Sciatic nerve (tissue), 2 donors: ENCODE measurements around the gene CSMD2. TPM values are rescaled to one million over a fixed set of nuclear protein-coding genes. Genes with fewer than 3 reads are reported as not detected.
"Not testable (repeated sequence)": the region's sequence is repeated elsewhere in the genome, so short reads cannot be mapped to it uniquely, and the experiment has no call there.

Experiments used
- ATAC-seq: fragments of 200-7000 bp; cut with Tn5 transposase; one replicate; pipeline ENCODE4 v1.9.1; 2020; ENCODE audit warnings: mild to moderate bottlenecking, moderate library complexity
- DNase-seq: peaks from one replicate; pipeline ENCODE4 v3.0.0-alpha.2; 2020; ENCODE audit warnings: low spot score
- intact Hi-C: fragments of 100-400 bp; cut with DNase I; formaldehyde crosslinking; loops from one replicate; pipeline ENCODE4 v1.14.2; 2022
- total RNA-seq: library from RNA; stranded (reverse); fragmentation: NEBNext Ultra II Directional; extraction: Animal tissue kit (Norgen Biotek cat#: 25700); gene quantifications from one replicate; pipeline ENCODE4 v1.2.1, GENCODE V29; 2021
- donor health status: DM: no; HTN: no; CAD: no.
- donor health status: DM: no; HTN: no; CAD: no.

The CSMD2 gene
- total RNA-seq, 1 donor from 2014 or later, result 1.5 TPM

DNA sequence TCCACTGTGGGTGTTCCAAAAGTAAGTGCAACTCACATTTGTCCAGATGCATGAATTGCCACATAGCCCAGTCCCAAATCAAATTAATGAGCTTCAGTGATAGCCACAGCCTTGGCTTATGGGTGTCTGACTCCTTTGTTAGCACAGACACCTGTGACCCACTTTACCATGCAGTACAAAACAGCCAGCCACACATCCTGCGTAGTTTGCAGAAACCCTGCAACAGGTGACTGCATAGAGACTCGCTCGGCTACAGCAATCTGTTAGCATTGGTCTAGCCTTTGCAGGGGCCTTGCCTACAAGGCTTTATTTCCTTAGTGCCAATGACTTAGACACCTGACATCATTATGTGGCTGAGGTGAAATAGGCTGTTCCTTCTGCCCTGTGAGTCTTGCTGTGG, 135.5 kb downstream of the CSMD2 start:
- no peak for DNase-seq
- ATAC-seq, result no peak
- intact Hi-C loops, result no loop called here

DNA sequence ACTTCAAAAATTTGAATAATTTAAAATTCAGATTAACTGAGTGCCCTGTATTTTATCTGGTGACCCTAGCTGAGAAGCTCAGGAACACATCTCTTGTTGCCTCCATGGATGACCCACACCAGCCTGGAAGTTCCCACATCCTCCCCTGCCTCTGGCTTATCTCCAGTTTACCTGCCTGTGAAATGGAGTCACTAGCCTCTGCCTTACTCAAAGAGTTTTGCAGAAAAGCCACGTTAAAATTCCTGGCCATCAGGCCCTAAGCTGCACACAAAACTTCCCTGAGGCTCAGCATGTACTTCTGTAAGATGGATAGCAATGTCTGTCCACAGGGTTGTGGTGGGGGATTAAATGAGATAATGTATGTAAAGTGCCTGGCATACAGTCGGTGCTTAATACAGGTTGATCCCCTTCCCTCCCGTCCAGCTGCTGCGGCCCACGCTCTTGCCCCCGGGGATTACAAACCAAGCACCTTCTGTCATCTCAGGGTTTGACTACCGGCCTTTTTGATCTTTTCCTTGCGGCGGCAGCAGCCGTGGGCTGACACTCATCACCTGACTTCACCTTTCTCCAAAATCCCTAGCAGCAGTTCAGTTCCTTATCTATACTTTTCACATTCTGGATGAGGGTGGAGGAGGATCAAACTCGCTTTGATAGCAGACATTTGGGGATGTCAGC, 136.5 kb downstream of the CSMD2 start:
- ATAC-seq, result no peak
- intact Hi-C loops, result no loop called here

DNA sequence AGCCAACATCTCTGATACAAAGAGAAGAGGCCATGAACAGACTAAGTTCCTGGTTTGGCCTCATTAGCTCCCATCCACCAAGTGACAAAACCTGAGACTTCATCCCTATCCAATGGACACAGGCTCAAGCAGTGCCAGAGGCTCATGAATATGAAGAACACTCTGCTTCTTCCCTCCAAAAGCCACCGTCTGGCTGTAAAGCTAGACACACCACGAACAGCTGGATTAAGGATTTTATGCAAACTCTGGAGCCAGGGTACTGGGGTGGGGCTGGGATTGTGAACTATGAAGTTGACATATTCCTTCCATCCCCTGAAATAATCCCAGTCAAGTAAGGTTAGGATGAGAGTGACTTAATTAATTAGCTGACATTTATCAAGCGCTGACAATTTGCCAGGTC, 139.4 kb downstream of the CSMD2 start:
- DNase-seq (no peak), ATAC-seq (no peak)
- intact Hi-C loops, result no loop called here

More for the DNA sequence above, 136.5 kb downstream of the CSMD2 start:
- DNase-seq, result no peak

DNA sequence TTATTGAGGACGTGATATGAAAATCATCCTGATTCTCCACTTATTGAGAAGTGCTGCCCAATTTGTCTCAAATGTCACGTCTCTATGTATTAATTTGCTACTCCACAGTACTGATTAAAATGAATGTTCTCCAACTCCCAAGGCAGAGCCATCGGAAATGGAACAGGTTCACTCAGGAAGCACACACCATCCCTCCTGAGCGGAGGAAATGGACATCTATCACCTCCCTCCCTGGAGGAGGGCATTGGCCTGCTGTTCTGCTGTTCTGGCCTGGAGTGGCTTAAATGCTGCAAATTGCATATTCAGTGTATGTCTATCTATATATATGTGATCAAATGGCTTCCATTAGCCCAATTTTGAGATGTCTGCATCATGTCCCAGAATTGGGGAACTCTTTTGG, 140.5 kb downstream of the CSMD2 start:
- DNase-seq, result no peak
- ATAC-seq, result no peak
- intact Hi-C loops, result no loop called here

DNA sequence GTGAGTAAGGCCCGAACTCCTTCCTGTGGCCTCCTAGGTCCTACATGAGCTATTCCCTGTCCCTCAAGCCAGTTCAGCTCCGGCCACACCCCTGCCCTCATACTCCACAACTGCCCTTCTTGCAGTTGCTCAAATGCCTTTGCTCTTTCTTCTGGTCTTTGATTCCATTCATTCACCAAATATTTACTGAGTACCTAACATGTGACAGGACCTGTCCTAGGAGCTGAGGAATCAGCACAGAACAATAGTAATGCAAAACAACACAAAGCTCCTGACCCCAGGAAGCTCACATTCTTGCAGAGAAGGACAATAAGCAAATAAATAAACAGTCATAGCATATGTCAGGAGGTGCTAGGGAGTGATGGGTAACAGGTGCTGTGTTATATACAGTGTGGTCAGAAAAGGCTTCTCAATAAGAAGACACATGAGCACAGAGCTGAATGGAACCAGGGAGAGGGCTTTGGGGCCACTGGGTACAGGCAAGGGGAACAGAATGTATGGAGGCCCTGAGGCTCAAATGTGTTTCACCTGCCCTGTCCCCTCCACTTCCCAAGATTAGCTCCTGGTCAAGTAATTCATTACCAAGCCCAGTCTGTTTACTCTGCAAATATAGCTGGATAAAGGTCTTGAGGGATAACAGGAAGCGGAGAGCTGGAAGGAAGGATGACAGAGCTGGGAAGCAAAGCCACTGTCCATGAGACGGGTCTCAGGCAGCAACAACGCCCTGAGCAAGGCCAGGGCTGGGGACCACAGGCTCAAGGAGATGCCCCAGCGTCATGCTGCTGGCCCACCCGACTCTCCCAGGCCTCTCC, 145.1 kb downstream of the CSMD2 start:
- intact Hi-C loops, result no loop called here
- DNase-seq (no peak), ATAC-seq (no peak)

DNA sequence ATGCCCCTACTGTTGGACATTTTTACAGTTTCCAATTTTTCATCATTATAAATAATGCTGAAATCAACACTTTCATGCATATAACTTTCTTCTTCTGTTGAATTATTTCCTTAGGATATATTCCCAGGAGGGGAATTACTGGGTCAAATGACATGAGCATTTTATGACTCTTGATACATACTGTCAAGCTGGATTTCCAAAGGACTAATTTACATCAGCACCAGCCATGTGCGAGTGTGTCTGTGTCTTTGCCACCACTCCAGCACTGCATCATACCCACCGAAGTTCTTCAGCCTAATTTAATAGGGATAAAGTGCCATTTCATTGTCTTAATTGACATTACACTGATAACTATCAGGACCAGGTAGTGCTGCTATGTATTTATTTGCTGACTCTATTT, 146.7 kb downstream of the CSMD2 start:
- no peak for DNase-seq
- intact Hi-C loops, result no loop called here
- ATAC-seq, result no peak

DNA sequence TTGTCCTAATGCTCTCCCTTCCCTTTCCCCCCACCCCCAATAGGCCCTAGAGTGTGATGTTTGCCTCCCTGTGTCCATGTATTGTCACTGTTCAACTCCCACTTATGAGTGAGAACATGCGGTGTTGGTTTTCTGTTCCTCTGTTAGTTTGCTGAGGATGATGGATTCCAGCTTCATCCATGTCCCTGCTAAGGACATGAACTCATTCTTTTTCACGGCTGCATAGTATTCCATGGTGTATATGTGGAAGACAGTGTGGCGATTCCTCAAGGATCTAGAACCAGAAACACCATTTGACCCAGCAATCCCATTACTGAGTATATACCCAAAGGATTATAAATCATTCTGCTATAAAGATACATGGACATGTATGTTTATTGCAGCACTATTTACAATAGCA, 148.7 kb downstream of the CSMD2 start:
- intact Hi-C loops, ATAC-seq, DNase-seq: not testable (repeated sequence)

DNA sequence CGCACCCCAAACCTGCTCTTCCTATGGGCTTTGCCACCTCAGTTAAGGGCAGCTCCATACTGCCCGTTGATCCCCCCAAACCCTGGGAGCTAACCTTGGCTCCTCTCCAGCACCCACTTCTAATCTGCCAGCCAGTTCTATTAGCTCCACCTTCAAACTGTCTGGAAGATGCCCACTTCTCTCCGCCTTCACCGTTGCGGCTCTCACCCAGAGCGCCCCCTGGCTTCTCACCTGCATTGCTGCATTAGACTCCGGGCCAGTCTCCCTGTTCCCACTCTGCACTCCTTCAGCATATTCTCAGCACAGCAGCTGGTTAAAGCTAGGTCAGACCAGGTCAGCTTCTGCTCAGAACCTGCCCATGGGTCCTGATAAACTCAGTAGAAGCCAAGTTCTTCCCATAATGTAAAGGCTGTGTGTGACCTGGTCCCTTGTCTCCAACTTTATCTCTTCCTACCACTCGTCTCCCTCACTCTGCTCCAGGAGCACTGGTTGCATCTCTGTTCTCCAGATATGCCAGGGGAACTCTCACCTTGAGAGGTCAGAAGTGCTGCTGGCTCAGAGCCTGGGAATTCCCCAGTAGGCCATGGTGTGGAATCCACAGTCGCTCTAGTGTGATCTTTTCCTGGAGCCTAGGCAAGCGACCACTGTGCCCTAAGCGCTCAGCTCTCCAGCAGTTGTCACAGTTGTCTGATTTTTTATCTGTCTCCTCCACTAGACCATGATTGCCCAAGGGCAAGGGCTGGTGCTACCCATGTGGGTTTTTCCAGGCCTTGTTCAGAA, 150.9 kb downstream of the CSMD2 start:
- intact Hi-C loops, result no loop called here
- peak; percentile 60 for DNase-seq
- ATAC-seq, result peak; percentile 52

DNA sequence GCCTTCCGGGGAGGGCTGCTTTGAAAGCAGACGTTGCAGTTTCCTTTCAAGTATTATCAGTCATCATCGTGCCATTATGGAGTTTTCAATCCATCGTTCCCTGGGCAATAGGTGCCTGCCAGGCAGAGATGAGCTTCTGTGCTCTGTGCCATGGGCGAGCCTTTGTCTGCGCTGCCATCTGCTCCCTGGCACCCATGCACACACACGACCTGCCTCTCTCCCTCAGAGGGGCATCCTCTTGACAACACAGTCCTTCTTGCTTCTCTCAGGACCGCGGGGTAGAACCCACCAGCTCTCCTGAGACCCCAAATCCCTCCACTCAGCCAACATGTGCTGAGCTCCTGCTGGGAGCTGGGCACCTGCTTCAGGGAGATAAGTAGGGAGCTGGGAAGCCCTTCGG, 151.9 kb downstream of the CSMD2 start:
- intact Hi-C loops, result no loop called here
- DNase-seq, result no peak
- ATAC-seq, result no peak

DNA sequence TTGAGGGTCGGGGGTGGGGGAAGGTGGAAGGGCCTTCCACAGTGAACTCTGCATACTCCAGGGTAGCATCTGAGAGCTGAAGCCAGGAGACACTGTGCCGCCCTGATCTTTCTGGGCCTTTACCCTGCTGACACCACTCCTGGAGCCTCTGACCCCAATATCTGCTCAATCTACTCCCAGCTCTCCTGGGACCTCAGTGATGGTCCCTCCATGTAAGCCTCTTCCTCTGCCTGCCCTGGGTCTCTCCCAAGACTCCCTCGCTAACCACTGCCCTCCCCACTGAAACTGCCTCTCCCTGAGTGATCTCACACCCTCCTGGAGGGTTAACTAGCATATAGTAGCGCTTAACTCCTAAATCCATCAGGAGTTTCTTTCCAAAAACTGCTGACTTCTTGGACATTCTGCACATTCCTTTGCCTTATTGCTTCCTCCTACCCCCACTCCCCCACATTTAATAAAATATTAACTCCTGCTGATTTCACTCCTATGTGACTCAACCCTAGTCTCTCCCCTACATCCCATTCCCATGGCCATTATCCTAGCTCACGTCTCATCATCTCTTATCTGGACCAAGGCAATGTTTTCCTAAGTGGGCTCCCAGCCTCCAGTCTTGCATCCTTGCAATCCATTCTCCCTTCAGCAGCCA, 155.6 kb downstream of the CSMD2 start:
- DNase-seq (no peak), ATAC-seq (no peak)
- intact Hi-C loops, result no loop called here

DNA sequence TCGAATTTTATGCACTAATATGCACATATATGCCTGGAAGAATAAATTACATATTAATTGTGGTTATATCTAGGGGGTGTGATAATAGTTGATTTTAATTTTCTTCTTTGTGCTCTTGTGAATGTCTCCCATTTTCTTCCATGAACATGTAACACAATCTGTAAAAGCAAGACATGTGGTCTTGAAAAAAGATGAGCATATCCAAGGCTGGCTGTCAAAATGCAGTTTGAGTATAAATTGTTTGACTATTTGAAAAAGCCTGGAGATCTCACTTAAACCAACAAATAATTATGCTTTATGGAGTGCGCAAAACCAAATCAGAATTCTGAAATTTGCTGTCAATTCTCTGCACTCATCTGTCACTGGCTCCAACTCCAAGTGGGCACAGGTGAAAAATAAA, 157.3 kb downstream of the CSMD2 start:
- no peak for DNase-seq
- intact Hi-C loops, result no loop called here

DNA sequence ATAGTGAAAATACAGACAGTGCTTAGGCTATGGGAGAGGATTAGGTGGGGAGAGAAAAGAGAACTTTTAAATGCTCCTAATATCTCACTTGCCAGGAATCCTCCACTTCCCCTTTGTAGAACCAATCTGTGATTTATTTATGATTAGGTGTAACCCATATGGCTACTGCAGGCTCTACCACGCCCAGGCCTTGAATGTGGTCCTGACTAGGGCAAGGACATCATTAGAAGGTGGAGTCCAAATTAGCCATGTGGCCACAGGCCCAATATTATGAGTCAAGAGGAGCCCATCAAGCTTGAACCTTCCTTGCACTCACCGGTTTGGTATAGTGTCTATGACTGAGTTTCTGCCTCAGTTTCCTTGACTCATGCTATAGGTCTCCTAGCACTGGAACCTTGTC, 159.7 kb downstream of the CSMD2 start:
- DNase-seq, result no peak
- ATAC-seq, result no peak
- intact Hi-C loops, result no loop called here

More for the DNA sequence above, 157.3 kb downstream of the CSMD2 start:
- no peak for ATAC-seq

DNA sequence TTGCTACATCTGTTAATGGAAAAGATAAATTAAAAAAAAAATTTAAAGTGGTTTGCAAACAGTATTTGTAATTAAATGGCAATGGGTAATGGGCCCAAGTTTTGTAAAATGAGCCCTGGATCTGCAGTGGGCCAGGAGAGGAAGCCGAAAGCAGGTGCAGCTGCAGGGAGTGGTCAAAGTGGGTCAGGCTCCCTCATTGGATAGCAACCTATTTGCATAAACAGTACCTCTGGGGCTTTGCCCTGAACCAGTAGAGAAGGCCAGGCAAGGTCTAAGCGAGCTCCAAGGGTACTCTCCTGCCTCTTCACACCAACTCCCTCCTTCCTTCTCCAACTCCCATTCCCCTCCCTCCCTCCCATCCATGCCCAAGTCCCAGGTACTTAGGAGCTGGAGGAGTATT, 162.2 kb downstream of the CSMD2 start:
- intact Hi-C loops, result no loop called here

DNA sequence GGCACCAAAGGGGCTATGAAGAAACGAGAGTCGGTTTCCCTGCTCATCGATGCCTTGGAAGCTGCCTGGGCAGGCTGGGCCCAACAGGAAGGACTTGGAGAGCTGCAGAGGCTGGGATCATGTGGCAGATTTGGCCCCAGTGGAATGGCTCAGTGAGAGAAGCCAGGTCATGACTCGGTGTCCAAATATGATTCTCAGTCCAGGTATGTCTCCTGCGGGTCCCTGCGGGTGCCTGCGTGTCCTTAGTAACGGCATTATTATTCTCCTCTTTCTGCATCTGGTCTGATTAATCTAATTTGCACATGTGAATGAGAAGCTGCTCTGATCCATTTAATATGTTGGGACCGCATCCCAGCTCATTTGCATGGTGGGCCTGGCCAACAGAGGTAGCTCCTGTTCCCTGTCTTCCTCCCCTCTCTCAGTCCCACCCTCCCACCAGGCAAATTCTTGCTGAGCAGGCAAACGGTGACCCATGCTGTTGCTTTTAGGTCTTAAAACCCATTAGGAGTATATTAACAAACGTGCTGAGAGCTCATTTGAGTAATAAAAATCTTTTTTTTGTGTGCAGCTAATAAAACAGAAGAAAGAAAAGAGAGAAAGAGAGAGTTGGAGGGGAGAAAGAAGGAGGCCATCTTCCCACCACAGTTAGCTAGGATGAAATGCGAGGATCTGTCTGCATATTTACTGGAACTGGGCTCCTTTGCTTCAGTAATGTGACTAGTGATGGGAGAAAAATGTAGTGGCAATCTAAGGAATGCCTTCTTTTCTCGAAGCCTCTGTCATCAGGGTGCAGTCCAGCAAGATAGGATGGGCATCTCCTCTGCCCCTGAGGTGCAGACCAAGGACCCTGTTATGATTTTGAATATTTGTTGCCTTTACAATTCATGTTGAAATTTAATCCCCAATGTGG, 167.6 kb downstream of the CSMD2 start:
- intact Hi-C loops, result no loop called here
- DNase-seq, result no peak
- no peak for ATAC-seq

More for the DNA sequence above, 162.2 kb downstream of the CSMD2 start:
- ATAC-seq (no peak), DNase-seq (no peak)

DNA sequence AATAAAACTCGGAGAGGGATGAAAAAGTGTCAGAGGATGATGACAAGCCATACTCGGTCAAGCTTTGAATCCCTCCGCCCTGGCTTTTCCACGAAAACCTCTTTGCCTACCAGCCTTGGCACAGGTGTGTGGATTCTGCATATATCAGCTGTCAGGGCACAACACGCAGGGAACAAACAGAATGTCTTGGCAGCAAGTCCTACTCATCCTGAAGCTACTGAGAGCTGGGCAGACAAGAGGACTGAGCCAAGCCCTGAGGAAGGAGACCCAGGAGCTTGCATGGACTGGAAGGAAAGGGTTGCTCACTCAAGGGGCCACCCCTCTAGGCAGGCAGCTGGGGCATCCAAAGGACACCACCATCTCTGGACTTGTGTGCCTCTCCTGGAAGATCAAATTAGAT, 168.7 kb downstream of the CSMD2 start:
- ATAC-seq (no peak), DNase-seq (no peak)
- intact Hi-C loops, result no loop called here

DNA sequence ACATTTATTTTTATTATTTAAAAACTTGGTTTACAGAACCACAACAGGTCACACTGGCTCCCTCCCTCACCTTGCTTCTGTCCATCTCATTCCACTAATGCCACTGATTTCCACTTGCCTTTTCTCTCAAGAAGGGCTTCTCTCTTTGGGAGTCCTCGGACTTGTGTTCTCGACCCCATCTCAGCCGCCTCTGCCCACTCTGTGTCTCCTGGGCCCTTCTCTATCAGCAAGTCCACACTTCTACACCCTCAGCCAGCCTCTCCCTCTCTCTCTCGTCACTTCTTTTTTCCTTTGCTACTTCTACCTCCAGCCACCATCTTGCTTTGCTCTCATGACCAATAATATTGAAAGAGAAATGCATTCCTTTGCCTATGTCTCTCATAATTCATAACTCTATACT, 171.7 kb downstream of the CSMD2 start:
- no peak for DNase-seq
- no peak for ATAC-seq
- intact Hi-C loops, result no loop called here

DNA sequence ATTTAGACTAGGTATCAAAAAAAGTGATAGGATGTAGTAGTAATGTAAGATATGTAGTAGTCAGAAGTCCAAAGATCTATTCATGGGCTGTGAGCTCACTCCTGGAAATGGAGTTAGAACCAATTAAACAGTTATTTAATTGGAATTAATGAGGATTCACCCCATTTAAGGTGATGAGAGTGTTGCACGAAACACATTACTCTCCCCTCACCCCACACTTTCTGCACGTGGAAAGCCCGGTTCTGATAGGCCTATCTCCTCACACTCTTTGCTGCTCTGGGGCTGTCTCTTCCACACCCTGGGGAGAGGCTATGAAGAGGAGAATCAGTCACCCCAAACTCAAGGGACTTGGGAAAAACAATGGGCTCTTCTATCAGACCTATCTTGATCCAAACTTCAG, 174.7 kb downstream of the CSMD2 start:
- intact Hi-C loops, result no loop called here
- no peak for ATAC-seq

DNA sequence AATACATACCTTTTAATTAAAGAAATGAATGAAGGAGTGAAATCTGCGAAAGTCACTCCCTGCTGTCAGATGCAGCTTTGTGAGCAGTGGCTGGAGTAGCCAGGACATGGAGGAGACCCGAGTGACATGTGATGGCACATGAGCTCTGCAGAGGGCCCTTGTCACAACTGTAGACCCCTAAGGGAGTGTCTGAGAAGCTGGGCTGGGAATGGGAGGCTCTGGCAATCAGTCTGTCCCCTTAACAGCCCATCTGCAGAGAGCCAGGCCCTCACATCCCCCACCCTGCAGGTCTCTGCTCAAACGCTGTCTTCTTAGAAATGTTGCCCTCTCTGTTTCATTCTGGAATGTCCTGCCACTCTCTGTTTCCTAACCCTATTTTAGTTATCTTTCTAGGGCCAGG, 176.9 kb downstream of the CSMD2 start:
- ATAC-seq (no peak), DNase-seq (no peak)
- intact Hi-C loops, result no loop called here

More for the DNA sequence above, 174.7 kb downstream of the CSMD2 start:
- no peak for DNase-seq
